WTC11 (cell line): ENCODE results near the gene RAET1G. TPM values are rescaled to one million over a fixed set of nuclear protein-coding genes. Genes with fewer than 3 reads are reported as not detected.
"Not testable (repeated sequence)": the region's sequence is repeated elsewhere in the genome, so short reads cannot be mapped to it uniquely, and the experiment has no call there.

ENCODE experiments used
- ATAC-seq: fragments of 200-7000 bp; cut with Tn5 transposase; 2 replicates; pipeline ENCODE4 v1.10.0; 2021; ENCODE audit warnings: mild to moderate bottlenecking, moderate library complexity
- CTCF ChIA-PET: fragments of 300-600 bp; sonication (Branson Sonifier 250); formaldehyde crosslinking; loops from one replicate; lab custom pipeline; 2021; ENCODE audit warnings: antibody characterized with exemption; lab: Charles Lee
- POLR2A ChIA-PET: fragments of 350-600 bp; sonication (Branson Sonifier 250); formaldehyde crosslinking; loops from one replicate; lab custom pipeline; 2021; ENCODE audit warnings: antibody characterized with exemption; lab: Charles Lee
- DNase-seq: peaks from one replicate; pipeline ENCODE4 v3.0.0; 2021; ENCODE audit warnings: low spot score
- H3K27ac Mint-ChIP-seq: 2 replicates; pipeline ENCODE4 v1.8.0; 2021; ENCODE audit warnings: mixed read lengths
- H3K27me3 Mint-ChIP-seq: 2 replicates; pipeline ENCODE4 v1.8.0; 2021; ENCODE audit warnings: low read depth, mild to moderate bottlenecking, moderate library complexity, mixed read lengths
- H3K36me3 Mint-ChIP-seq: 2 replicates; pipeline ENCODE4 v1.8.0; 2021; ENCODE audit warnings: mixed read lengths
- H3K4me1 Mint-ChIP-seq: 2 replicates; pipeline ENCODE4 v1.8.0; 2022; ENCODE audit warnings: mixed read lengths
- H3K4me3 Mint-ChIP-seq: 2 replicates; pipeline ENCODE4 v1.8.0; 2021; ENCODE audit warnings: mild to moderate bottlenecking, moderate library complexity, mixed read lengths
- H3K9me3 Mint-ChIP-seq: 2 replicates; pipeline ENCODE4 v1.8.0; 2021; ENCODE audit warnings: mixed read lengths
- CBFB ChIP-seq: sonication (generic); formaldehyde crosslinking; IDR thresholded peaks from 2 replicates; pipeline ENCODE4 v1.8.1; 2022; ENCODE audit warnings: mild to moderate bottlenecking, low read depth, missing genetic modification reagents
- CREM ChIP-seq: sonication (generic); formaldehyde crosslinking; IDR thresholded peaks from 2 replicates; pipeline ENCODE4 v1.8.1; 2022; ENCODE audit warnings: mild to moderate bottlenecking, missing genetic modification reagents, moderate library complexity
- CTCF ChIP-seq: fragments of 200-600 bp; IDR thresholded peaks from 2 replicates; pipeline ENCODE4 v1.8.0; 2022; ENCODE audit warnings: antibody characterized with exemption
- E2F4 ChIP-seq: sonication (generic); formaldehyde crosslinking; IDR thresholded peaks from 2 replicates; pipeline ENCODE4 v1.8.1; 2022; ENCODE audit warnings: low read depth, mild to moderate bottlenecking, moderate library complexity, missing genetic modification reagents, borderline replicate concordance
- MLX ChIP-seq: sonication (generic); formaldehyde crosslinking; IDR thresholded peaks from 2 replicates; pipeline ENCODE4 v1.8.1; 2023; ENCODE audit warnings: mild to moderate bottlenecking, missing genetic modification reagents, moderate library complexity
- MXD4 ChIP-seq: fragments of 250-450 bp; sonication (Bioruptor Pico); IDR thresholded peaks from 2 replicates; pipeline ENCODE4 v1.8.0; 2021; ENCODE audit warnings: mild to moderate bottlenecking, moderate library complexity, borderline replicate concordance
- PRRX2 ChIP-seq: fragments of 250-450 bp; sonication (Bioruptor Pico); IDR thresholded peaks from 2 replicates; pipeline ENCODE4 v1.8.0; 2021; ENCODE audit warnings: mild to moderate bottlenecking
- RELA ChIP-seq: sonication (generic); formaldehyde crosslinking; IDR thresholded peaks from 2 replicates; pipeline ENCODE4 v1.8.1; 2022; ENCODE audit warnings: missing genetic modification reagents, mild to moderate bottlenecking, borderline replicate concordance
- TEAD4 ChIP-seq: sonication (generic); formaldehyde crosslinking; IDR thresholded peaks from 2 replicates; pipeline ENCODE4 v1.8.0; 2022; ENCODE audit warnings: mild to moderate bottlenecking, missing genetic modification reagents
- USF1 ChIP-seq: sonication (generic); formaldehyde crosslinking; IDR thresholded peaks from 2 replicates; pipeline ENCODE4 v1.8.0; 2022; ENCODE audit warnings: mild to moderate bottlenecking, missing genetic modification reagents
- ZNF317 ChIP-seq: sonication (generic); formaldehyde crosslinking; IDR thresholded peaks from 2 replicates; pipeline ENCODE4 v1.8.1; 2023; ENCODE audit warnings: low read depth, mild to moderate bottlenecking, moderate library complexity, missing genetic modification reagents, borderline replicate concordance
- ZNF423 ChIP-seq: fragments of 250-450 bp; sonication (Bioruptor Pico); IDR thresholded peaks from 2 replicates; pipeline ENCODE4 v2.1.2; 2022; ENCODE audit warnings: mild to moderate bottlenecking, moderate library complexity
- total RNA-seq: library from RNA; stranded (reverse); gene quantifications from 3 replicates; pipeline ENCODE4 v1.2.3, GENCODE V29; 2021
- TF ChIP-seq, protein P1 (sequence below): fragments of 250-450 bp; sonication (Bioruptor Pico); IDR thresholded peaks from 2 replicates; pipeline ENCODE4 v1.9.0; 2021; ENCODE audit warnings: mild to moderate bottlenecking
- TF ChIP-seq, protein P2 (sequence below): sonication (generic); formaldehyde crosslinking; IDR thresholded peaks from 2 replicates; pipeline ENCODE4 v1.8.1; 2023; ENCODE audit warnings: mild to moderate bottlenecking, moderate library complexity, missing genetic modification reagents

The RAET1G gene
- total RNA-seq, 1 experiment from 2014 or later = not detected

- TF ChIP-seq CTCF = 0 out of 2 replicates have a peak, but pooled peaks have one; percentile 14
- peak; percentile 83 for ATAC-seq
- Mint-ChIP-seq H3K27me3 (peaks cover 100% of the 10 kb centered on the region), H3K4me3 (peak overlapping the region; percentile 57), H3K4me1 (peaks cover 11% of the 10 kb centered on the region)
- DNase-seq, H3K9me3 Mint-ChIP-seq, H3K36me3 Mint-ChIP-seq, CTCF ChIA-PET, POLR2A ChIA-PET, H3K27ac Mint-ChIP-seq: not testable (repeated sequence)
These were observed 15.2 kb upstream of the RAET1G start for GRCh38 chr6:149938013-149938570.

DNA sequence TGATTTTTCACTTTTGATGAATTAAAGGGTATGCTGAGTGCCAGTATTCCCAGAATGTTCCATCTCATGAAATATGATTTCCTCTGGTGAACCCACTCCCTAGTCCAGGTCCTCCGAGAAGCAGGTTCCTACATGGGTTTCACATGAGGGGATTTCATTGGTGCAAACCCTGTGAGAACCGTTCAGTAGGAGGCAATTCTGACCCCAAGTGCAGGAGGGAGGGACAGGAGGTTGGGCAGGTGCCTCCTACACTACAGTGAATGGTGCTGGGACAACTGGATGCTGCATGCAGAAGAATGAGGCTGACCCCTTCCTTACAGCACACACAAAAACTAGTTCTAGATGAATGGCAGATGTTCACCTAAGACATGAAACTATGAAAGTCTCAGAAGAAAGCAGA lies 13.8 kb upstream of the RAET1G start:
- ChIA-PET CTCF (no interaction called here), POLR2A (no interaction called here)
- H3K4me1 Mint-ChIP-seq = peaks cover 8% of the 10 kb centered on the region
- DNase-seq = no peak
- no peak for TF ChIP-seq CBFB
- no peak for TF ChIP-seq RELA (CRISPR knock-in tag)
- no peak for TF ChIP-seq MXD4 (CRISPR knock-in tag)
- TF ChIP-seq, protein P1, sequence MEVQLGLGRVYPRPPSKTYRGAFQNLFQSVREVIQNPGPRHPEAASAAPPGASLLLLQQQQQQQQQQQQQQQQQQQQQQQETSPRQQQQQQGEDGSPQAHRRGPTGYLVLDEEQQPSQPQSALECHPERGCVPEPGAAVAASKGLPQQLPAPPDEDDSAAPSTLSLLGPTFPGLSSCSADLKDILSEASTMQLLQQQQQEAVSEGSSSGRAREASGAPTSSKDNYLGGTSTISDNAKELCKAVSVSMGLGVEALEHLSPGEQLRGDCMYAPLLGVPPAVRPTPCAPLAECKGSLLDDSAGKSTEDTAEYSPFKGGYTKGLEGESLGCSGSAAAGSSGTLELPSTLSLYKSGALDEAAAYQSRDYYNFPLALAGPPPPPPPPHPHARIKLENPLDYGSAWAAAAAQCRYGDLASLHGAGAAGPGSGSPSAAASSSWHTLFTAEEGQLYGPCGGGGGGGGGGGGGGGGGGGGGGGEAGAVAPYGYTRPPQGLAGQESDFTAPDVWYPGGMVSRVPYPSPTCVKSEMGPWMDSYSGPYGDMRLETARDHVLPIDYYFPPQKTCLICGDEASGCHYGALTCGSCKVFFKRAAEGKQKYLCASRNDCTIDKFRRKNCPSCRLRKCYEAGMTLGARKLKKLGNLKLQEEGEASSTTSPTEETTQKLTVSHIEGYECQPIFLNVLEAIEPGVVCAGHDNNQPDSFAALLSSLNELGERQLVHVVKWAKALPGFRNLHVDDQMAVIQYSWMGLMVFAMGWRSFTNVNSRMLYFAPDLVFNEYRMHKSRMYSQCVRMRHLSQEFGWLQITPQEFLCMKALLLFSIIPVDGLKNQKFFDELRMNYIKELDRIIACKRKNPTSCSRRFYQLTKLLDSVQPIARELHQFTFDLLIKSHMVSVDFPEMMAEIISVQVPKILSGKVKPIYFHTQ (CRISPR knock-in tag) = no peak
- no peak for TF ChIP-seq CREM (CRISPR knock-in tag)
- TF ChIP-seq, protein P2, sequence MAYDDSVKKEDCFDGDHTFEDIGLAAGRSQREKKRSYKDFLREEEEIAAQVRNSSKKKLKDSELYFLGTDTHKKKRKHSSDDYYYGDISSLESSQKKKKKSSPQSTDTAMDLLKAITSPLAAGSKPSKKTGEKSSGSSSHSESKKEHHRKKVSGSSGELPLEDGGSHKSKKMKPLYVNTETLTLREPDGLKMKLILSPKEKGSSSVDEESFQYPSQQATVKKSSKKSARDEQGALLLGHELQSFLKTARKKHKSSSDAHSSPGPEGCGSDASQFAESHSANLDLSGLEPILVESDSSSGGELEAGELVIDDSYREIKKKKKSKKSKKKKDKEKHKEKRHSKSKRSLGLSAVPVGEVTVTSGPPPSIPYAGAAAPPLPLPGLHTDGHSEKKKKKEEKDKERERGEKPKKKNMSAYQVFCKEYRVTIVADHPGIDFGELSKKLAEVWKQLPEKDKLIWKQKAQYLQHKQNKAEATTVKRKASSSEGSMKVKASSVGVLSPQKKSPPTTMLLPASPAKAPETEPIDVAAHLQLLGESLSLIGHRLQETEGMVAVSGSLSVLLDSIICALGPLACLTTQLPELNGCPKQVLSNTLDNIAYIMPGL = no peak
- TF ChIP-seq PRRX2 = no peak
- TF ChIP-seq USF1 (CRISPR knock-in tag) = no peak
- no peak for TF ChIP-seq ZNF317 (CRISPR knock-in tag)
- TF ChIP-seq MLX = no peak
- TF ChIP-seq E2F4 (CRISPR knock-in tag) = no peak
- TF ChIP-seq CTCF = no peak
- TF ChIP-seq ZNF423 (CRISPR knock-in tag) = no peak
- no peak for TF ChIP-seq TEAD4
- no peak overlapping the region for H3K4me3 Mint-ChIP-seq
- H3K9me3 Mint-ChIP-seq = no peaks in the 10 kb centered on the region
- H3K36me3 Mint-ChIP-seq = 0 out of 2 replicates have a peak, but pooled peaks cover 4% of the 10 kb centered on the region
- peaks cover 97% of the 10 kb centered on the region for H3K27me3 Mint-ChIP-seq
- H3K27ac Mint-ChIP-seq = no peak overlapping the region
- ATAC-seq = no peak
